NCI-H2081 (cell line): ENCODE measurements around the gene PAOX.

Experiments used
- DNase-seq, 2 experiments: peaks; one replicate each; lab custom pipeline; 2025; lab: John Stamatoyannopoulos, UW

The PAOX gene

DNA sequence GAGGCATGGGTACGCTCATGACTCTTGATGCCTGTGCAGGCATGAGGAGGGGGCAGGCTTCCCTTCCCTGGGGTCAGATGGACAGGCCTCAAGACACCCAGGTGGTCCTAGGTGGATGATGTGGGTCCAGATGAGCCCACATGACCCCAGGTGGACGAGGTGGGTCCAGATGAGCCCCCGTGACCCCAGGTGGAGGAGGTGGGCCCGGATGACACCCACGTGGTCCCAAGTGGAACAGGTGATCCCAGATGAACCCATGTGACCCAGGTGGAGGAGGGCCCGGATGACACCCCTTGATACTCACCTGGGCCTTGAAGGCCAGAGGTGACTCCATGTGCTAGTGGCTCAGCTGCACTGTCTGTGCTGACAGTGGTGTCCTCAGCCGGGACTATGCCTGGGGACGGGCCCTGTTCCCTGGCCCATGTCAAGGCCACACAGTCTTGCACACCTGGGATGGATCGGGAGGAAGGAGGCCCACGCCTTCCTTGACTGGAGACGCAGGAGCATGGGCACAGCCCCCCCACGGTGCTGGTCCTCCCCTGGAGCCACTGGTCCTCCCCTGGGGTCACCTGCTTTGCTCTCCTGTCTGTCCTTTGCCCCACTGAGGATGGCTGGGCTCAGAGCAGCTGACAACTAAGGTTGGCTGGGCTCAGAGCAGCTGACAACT is 28.6 kb upstream of the PAOX start:
- DNase-seq = no peak

DNA sequence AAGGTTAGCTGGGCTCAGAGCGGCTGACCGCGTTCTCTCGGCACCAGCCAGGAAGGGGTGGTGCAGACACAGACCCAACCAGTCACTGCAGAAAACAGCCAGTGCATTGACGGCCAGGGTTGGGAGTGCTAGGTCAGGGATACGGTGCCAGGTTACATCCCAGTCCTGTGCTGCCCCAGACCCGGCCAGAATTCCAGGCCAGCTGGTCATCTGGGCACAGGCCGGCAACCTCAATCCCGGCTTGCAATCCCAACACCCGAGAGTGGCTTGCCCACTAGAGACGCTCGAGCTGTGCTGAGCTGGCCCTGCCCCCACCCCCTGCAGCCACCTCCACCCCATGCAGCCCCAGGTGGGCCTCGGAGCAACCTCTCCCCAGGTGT is 28.1 kb upstream of the PAOX start:
- DNase-seq = no peak

DNA sequence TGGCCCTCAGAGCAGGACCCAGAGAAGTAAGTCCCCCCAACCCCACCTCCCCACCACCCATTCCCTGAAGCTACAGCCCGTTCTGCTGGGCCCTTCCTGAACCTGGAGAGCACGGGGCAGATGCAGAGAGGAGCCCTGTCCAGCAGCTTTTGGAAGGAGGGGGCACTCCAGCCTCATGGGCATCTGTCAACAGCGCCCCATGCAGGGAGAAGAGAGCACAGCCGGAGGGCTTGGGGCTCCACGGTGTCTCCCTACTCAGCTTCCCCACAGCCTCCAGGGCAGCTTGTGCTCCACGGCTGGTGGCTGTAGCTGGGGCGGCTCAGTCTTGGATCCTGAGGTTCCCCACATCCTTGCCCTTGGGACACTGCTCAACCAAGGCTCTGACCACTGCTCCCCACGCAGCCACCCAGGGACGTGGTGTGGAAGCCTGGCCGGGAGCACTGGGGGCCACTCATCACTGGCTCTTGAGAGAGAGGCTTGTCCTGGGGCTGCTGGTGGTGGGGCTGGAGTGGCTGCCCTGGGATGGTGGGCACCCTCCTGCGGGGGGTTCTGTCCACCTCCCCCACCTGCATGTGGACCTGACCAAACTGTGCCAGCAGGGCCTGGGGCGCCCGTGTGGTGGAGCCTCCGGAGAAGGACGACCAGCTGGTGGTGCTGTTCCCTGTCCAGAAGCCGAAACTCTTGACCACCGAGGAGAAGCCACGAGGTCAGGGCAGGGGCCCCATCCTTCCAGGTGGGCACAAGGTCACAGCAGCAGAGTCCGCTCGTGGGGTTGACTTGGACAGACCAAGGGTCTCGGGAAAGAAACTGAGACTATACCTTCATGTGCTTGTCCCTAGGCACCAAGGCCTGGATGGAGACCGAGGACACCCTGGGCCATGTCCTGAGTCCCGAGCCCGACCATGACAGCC is 27.4 kb upstream of the PAOX start:
- DNase-seq = no peak

DNA sequence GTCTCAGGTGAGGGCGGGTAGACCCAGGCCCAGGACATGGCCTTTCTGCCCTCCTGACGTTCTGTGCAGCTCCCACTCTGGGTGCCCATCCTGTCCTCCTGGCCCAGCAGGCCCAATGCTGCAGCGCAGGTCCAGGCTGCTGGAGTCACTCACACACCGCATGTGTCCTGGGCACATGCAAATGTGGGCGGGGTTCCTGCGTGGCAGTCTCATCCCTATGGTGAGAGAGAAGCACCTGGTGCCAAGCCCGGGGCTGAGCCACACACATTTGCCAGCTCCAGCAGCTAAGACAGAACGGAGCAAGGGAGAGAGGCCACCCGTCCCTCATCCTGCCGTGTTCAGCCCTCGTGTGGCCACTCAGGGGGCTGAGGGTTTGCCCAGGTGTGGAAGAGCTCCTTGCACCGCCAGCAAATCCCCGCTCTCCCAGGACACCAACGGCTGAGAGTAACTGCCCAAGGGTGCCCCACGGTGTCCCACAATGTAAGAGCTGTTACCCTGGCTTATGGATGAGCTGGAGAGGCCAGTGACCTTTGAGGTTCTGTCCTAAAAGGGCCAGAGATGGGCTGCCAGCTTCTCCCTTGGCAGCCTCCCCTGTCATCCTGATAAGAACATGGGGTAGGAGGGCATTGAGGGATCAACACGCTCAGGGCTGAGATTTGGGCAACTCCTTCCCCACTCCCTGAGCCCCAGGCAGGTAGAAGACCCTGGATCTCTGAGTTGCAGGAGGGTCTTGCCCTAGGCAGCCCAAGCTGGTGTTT is 25.7 kb upstream of the PAOX start:
- no peak for DNase-seq

DNA sequence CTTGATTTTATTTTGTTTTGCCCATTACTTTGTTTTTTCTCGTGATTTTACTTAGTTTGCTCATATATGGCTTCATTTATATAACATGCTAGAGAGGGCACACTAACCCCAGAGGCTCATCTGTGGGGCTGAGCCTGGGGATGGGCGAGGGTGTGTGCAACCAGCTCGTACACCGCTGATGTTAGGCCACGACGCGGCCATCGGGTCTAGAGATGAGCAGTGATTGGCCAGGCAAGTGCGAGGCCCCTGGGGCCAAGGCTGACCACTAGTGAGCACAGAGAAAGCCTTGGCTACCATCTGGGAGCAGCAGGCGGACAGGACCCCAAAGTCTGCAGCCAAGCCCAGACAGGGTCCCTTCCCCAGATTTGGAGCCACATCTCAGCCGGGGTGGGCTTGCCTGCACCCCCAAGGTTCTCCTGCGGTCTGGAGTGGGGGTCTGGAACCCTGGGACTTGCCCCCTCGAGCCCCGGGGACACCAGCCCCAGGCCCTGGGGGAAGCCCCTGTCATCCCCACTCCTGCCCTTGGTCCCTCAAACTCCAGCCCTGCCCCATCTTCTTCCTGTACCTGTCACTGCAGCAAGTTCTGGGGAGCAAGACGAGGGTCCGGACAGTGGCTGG is 25.0 kb upstream of the PAOX start:
- DNase-seq = no peak

DNA sequence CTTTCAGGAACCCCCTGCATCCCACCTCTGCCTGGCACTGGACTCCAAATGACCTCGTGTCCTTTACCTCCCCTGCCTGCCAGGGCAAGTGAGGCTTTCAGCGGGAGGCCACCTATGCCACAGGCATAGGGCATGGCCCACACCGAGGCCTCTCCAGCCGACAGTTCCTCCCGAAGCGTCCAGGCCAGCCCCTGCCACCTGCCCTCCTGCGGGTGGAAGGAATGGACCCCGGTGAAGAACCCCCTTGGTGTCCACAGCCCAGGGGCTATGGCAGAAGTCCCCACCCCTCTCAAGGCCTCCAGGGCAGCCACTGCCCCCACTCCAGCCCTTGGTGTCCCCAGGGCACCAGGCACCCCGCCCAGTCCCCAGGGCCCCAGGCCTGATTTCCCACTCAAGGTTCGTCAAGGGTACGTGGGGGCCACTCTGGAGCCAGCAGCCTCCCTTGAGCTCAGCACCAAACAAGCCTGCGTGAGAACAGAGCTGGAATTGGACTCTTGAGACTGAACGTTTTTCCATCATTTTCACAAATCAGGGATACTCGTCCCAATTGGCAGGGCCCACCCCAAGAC is 24.3 kb upstream of the PAOX start:
- no peak for DNase-seq

DNA sequence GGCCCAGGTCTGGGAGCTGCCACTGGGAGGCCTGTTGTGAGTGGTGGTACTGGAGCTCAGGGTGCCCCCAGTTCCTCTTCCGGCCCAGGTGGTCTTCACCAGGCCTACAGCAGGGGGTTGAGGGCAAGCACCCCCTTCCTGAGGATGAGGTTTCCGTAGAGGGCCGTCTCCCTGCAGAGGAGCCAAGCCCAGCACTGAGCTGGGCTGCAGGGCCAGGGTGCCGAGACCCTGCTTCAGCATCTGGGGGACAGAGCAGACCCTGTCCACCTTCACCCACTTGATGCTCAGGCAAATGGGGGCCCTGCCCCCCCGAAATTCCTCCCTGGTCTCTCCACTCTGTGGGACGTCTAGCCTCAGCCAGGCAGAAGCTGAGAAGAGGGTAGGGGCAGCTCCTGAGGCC is 23.8 kb upstream of the PAOX start:
- DNase-seq = no peak

DNA sequence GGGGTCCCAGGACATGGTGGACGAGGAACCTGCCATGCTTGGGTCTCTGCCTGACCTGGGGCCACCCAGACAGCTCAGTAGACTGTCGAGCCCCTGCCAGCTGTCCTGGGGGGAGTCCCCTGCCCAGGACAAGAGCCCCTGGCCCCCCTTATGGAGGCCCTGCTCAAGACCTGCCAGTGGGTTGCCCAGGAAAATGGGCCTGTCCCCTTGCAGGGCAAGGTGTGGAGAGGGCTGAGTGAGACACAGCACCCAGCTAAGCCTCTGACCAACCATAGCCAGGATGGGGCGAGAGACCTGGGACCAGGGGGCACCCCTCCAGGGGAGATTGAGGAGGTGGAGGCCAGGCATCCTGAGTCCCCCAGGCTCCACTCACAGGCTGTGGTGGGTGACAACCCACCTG is 23.1 kb upstream of the PAOX start:
- no peak for DNase-seq

DNA sequence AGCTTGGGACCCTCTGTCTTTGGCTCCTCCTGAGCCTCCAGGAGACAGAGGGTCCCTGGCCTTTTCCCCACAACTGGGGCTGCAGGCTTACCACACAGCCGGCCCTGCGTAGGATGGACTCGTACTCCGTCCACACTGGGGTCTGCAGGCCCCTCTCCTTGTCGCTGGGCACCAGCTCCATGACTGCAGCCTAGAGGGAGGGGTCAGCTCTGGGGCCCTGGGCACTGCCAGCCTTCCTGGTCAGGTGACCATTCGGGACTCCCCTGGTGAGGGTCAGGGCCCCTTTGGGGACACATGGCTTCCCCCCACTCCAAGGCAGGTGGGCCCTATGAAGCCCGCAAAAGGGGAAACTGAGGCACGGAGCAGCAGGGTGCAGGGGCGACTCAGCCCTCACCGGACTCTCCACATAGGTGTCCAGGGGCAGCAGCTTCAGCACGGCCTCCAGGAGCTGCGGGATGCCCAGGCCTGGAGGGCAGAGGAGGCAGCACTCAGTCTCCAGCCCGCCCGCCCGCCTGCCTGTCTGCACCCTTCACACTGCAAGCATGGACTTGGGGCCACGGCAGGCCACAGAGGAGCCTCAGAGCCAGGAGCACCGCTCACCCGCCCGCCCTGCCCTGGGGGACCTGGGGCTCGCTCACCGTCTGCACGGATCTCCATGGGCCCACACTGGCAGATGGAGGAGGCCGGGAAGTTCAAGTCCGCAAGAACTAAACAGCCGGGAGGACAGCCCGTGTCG is 22.3 kb upstream of the PAOX start:
- no peak for DNase-seq

DNA sequence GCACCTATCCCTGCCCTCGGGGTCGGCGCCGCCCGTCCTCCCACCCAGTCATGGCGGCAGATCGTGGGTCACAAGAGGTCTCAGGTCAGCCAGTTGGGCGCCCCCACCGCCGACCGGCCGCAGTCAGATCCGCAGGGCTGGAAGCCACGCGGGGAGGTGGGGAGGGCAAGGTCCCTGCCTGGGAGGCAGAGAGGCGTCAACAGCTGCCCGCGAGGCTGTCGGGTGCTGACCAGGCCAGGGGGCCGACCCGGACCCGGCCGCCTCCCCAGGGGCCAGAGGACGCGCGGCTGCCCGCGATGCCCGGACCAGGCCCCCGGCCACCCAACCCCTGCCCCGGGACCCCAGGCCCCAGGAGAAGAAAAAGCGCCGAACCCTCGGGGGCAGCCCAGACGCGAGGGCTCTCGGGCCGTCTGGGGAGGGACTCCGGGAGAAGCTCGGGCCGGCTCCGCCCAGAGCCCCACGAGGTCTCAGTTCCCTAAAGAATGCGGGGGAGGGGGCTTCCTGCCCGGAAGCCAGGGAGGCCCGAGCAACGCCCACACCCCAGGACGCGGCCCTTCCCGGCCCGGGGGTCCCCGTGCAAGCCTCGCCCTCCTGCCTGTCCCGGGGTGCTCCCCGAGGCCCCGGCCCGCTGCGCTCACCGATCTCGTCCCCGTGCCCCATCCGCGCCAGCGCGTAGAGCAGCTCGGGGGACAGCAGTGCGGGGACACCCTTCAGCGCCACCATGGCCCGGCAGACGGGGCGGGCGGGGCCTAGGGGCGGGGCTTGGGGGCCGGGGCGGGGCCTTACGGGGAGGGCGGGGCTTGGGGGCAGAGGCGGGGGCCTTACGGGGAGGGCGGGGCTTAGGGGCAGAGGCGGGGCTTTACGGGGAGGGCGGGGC is 21.5 kb upstream of the PAOX start, which contains the start of gene FUOM:
Gene FUOM, minus strand, starts transcription at position 735 of the 877 bp plus-strand sequence. Its CDS starts 12 bp downstream, at position 723.
- no peak for DNase-seq

DNA sequence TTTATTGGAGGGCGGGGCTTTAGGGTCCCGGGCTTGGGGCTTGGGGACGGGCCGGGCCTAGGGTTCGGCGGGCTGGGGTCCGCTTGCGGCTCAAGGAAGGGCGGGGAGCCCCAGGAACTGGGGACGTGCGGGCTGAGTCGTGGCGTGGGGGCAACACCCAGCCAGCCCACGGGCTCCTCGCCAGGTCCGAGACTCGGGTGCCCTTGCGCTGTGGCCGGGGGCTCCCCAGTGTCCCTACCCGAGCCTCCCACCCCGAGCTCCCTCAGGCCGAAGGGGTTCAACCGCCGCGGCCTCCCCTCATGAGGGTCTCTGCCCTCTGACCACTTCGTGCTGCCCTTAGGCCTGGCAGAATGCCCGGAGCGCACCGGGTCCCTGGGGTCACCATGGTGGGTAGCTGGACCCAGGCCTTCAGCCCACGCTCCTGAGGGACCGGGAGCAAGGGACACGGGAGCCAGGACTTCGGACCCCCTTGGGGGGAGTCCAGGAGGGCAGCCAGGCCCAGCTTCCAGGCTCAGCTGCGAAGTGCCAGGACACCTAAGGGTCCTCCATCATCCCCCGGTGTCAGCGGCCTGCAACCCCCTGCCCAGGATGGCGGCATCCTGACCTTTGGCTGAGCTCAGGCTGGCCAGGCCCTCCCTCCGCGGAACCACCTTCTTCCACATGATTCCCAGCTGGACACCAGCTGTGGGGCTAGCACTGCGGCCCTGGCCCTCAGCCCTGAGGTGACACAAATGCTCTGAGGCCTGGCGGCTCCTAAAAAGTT is 20.7 kb upstream of the PAOX start:
- no peak for DNase-seq

DNA sequence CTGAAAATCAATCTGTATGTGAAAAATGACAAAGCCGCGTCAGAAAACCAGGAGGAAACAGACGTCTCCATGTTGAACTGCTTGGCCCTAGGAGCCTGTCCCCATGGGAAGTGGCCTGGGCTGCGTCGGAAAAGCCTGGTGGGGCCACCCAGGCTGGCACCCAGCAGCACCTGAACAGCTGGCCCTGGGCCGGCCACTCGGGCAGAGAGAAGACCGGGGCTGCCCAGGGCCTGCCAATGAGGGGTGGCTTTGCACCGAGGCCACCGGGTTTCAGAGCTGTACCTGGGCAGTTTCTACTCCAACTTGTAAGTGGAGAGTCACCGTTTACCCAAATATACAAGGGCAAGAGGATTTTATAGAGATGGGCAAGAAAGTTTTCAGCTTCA is 20.1 kb upstream of the PAOX start:
- no peak for DNase-seq

DNA sequence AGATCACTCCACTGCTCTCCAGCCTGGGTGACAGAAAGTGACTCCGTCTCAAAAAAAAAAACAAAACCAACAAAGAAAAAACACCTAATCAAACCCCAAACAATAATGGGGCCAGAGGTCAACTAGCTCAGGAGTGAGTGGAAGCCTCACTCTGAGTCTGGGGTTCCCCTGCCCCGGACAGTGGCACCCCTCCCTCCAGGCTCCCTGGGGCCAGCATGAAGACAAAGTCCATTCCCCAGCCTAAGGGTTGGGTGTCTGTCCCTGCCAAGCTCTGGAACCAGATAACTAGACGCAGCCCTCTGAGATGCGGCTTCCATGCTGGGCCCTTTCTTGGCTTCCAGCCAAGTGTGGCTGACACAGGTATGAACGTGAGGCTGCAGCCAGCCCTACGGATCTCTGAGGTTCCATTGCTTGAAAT is 19.5 kb upstream of the PAOX start:
- peak in 1 of 2 experiments; percentile 41 for DNase-seq

DNA sequence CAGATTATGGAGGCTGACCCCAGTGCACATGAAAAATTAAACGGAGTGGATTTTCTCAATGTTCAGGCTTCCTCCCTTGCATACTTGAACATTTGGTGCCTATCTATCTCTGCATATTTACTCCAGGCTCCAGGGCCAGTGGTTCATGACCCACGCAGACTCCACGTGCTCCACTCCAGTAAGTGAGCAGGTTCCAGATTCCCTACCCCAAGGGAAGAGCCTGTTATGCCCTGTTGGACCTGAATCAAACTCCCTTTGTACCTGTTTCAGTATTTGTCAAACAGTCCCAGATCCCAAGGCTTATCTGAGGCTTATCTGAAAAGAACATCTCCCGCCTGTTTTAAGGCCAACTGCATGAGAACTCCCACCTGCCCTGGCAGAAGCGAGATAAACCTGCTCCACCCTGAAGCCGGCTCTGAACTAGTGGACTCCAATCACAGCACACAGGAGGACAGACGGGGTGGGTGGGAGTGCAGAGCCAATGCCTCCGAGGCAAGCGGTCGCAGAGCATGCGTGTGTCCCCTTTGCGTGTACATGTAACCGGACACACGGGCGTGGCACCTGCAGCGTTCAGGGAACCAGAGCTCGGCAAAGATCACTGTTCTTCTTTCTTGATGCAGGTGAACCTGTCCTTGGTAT is 19.0 kb upstream of the PAOX start:
- no peak for DNase-seq

DNA sequence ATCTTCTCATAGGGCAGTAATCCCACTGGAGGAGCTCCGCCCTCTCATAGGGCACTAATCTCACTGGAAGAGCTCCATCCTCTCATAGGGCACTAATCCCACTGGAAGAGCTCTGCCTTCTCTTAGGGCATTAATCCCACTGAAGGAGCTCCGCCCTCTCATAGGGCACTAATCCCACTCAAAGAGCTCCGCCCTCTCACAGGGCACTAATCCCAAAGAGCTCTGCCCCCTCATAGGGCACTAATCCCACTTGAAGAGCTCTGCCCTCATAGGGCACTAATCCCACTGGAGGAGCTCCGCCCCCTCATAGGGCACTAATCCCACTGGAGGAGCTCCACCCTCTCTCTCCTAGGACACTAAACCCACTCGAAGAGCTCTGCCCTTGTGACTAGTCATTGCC is 17.8 kb upstream of the PAOX start:
- no peak for DNase-seq

DNA sequence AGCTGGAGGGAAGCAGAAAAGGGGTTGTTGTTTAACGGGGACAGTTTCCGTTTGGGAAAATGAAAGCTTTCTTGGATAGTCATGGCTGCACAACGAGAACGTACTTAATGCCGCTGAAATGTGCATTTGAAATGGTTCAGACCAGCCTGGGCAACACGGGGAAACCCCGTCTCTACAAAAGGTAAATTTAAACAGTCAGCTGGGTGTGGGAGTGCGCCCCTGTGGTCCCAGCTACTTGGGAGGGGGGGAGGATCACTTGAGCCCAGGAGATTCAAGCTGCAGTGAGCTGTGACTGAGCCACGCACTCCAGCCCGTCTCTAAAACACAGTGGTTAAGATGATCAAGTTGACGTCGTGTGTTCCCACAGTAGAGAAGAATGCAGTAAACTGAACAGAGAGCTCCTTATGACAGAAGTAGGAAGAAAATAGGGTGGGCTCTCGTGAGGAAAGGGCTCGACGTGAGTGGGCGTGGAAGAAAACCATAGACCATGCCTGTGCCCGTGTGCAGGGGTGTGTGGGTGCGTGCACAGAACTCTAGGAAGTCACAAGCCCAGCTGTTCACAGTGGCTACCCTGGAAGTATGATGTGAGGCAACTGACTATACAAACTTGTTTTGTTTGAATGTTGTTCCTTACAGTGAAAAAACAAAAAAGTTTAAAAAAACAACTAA is 17.2 kb upstream of the PAOX start:
- no peak for DNase-seq

DNA sequence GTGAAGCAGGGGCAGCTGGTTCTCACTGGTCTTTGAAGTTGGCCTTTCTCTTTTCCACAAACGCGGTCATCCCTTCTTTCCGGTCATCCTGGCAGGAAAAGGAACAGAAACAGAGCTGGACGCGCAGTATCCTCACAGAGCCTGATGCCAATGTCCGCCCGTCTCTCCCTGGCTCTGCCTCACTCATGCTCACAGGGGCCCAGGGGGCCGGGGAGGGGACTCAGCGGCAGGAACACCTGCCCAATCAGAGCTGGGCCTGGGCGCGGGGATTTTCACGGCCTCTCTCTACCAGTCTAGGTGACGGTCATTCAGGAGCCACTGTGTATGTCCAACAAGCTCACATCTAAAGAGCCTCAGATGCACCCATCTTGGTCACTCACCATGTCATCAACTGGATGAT is 16.2 kb upstream of the PAOX start:
- no peak for DNase-seq
